ENCODE results near the gene RFX1.

GRCh38 chr19:13996928-13997630, 9.0 kb downstream of the RFX1 start:
- TF ChIP-seq FOXP2 (optimal IDR thresholded peaks at IDR 0.05; ENCODE audit: borderline replicate concordance, extremely low read depth, extremely low read length, insufficient read depth) (no peak), REST (IDR thresholded peaks at IDR 0.05; ENCODE audit: insufficient read depth in 1 of 2, low read depth in 2 of 2, low read length in 2 of 2) (no peak), POLR2AphosphoS5 (IDR thresholded peaks at IDR 0.05; ENCODE audit: low read depth, low read length) (no peak), SIN3A (IDR thresholded peaks at IDR 0.05; ENCODE audit: borderline replicate concordance, insufficient read depth, low read length) (no peak), TAF1 (IDR thresholded peaks at IDR 0.05; ENCODE audit: borderline replicate concordance, insufficient read depth, low read length) (no peak)

Data from PFSK-1 (cell line).